Lower leg skin (tissue), 3 donors: ENCODE results near the gene SETD7.

Experiments
- CTCF ChIP-seq, 3 donors: fragments of 450-650 bp; IDR thresholded peaks; one replicate each; pipeline ENCODE4 v1.5.1; 2016; ENCODE audit warnings: antibody characterized with exemption in 3 of 3, mild to moderate bottlenecking in 3 of 3, moderate library complexity in 2 of 3
- POLR2A ChIP-seq, 2 donors: fragments of 450-650 bp; IDR thresholded peaks; one replicate each; pipeline ENCODE4 v1.6.1; 2016 to 2017; ENCODE audit warnings: antibody characterized with exemption in 2 of 2, mild to moderate bottlenecking in 1 of 2, moderate library complexity in 1 of 2

GRCh38 chr4:139553751-139554641 lies 2.0 kb downstream of the SETD7 start:
- TF ChIP-seq POLR2A (IDR thresholded peaks at IDR 0.05) (no peak), CTCF (IDR thresholded peaks at IDR 0.05) (no peak)
